Keratinocyte (primary cell): ENCODE measurements around the gene SIGLEC8.

Source experiments
- EZH2 ChIP-seq: IDR thresholded peaks from one replicate; pipeline ENCODE4 v1.6.1; 2012; ENCODE audit warnings: inconsistent platforms, mild to moderate bottlenecking, low read length, moderate library complexity
- TF ChIP-seq, protein P1 (sequence below), 3 experiments: IDR thresholded peaks in 1 of 3; conservative IDR thresholded peaks in 1 of 3; optimal IDR thresholded peaks in 1 of 3; 2 replicates in 2 of 3; 3 replicates in 1 of 3; pipeline versions ENCODE3 to v1.5.1; 2011; ENCODE audit warnings: low read length in 3 of 3, mild to moderate bottlenecking in 3 of 3, moderate library complexity in 2 of 3, control low read depth in 1 of 3, inconsistent platforms in 1 of 3; ENCODE audit not compliant: insufficient read depth in 2 of 3; ENCODE audit errors: extremely low read depth in 1 of 3

DNA sequence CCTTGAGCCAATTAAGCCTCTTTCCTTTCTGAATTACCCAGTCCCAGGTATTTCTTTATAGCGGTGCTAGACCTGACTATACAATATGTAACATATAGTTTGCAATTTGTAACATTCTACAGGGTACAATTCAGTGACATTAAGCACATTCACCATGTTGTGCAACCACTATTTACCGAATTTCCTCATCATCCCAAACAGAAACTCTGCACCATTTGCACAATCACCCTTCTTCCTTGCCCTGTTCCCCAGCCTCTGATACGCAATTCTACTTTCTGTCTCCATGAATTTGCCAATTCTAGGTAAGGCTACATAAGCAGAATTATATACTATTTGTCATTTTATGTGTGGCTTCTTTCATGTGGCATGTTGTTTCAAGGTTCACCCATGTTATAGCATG is 27.1 kb downstream of the SIGLEC8 start:
- TF ChIP-seq, protein P1, sequence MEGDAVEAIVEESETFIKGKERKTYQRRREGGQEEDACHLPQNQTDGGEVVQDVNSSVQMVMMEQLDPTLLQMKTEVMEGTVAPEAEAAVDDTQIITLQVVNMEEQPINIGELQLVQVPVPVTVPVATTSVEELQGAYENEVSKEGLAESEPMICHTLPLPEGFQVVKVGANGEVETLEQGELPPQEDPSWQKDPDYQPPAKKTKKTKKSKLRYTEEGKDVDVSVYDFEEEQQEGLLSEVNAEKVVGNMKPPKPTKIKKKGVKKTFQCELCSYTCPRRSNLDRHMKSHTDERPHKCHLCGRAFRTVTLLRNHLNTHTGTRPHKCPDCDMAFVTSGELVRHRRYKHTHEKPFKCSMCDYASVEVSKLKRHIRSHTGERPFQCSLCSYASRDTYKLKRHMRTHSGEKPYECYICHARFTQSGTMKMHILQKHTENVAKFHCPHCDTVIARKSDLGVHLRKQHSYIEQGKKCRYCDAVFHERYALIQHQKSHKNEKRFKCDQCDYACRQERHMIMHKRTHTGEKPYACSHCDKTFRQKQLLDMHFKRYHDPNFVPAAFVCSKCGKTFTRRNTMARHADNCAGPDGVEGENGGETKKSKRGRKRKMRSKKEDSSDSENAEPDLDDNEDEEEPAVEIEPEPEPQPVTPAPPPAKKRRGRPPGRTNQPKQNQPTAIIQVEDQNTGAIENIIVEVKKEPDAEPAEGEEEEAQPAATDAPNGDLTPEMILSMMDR (optimal IDR thresholded peaks at IDR 0.05 in 1 of 3, IDR thresholded peaks at IDR 0.05 in 1 of 3, conservative IDR thresholded peaks at IDR 0.05 in 1 of 3; ENCODE audit: extremely low read depth in 1 of 3, insufficient read depth in 2 of 3, low read length in 3 of 3) = no peak
- no peak for TF ChIP-seq EZH2
